HEK293T (cell line): ENCODE data around the gene PTPRQ.

ENCODE experiments used
- ELF4 ChIP-seq: fragments of 450-650 bp; IDR thresholded peaks from 2 replicates; pipeline ENCODE4 v1.6.1; 2017; ENCODE audit warnings: antibody characterized with exemption
- PKNOX1 ChIP-seq: fragments of 450-650 bp; IDR thresholded peaks from 2 replicates; pipeline ENCODE4 v1.6.1; 2016
- SP1 ChIP-seq: fragments of 450-650 bp; IDR thresholded peaks from 2 replicates; pipeline ENCODE4 v1.6.1; 2017
- ZNF384 ChIP-seq: fragments of 450-650 bp; IDR thresholded peaks from 2 replicates; pipeline ENCODE4 v1.6.1; 2016

DNA sequence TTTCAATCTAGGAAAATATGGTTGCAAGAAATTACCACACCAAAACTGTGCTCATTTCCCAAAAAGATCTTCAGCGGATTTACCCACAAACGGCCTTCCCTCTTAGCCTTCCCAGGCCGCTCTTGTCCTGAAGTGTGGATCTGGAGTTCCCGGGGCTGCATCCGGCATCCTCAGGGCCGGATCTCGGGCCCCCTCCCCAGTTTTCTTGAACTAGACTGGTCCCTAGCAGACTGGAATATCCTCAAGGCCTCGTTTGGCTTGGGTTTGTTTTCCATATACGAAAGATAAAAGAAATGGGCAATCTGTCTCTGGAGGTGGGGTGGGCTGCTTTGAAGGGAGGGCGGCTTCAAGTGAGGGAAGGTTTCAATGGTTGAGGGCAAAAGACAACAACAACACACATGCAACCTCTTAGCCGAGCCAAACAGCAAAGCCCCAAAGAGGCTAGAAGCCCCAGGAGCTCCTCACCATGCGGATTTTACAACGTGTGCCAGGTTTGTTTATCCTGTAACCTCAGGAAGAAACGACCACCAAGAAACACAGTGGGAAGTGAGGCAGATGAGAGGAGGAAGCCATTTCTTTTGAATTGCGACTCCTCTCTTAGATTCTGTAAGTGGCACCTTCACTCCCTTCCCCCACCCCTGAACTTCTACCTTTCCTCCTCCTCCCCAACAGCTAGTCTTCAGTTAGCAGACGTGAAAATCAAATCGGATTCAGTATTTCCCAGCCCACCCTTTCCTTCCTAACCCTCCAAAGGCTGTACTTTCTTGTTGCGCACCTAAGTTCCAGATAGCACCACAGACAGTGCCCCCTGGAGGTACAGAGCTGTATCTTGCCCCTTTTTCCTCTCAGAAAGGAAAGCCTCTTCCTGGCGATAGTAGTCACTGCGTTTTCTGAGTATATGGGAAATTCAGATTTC lies 266.0 kb downstream of the PTPRQ start:
- TF ChIP-seq PKNOX1 (no peak), SP1 (no peak), ZNF384 (no peak), ELF4 (no peak)
